GM23248 (cell line): Measurements from ENCODE around the gene CBFA2T3. TPM values are rescaled to one million over a fixed set of nuclear protein-coding genes. Genes with fewer than 3 reads are reported as not detected.
"Not testable (repeated sequence)": the region's sequence is repeated elsewhere in the genome, so short reads cannot be mapped to it uniquely, and the experiment has no call there.

Experiments
- DNase-seq: peaks from one replicate; pipeline ENCODE4 v3.0.0-alpha.2; 2015
- H2AFZ ChIP-seq: fragments of 200-600 bp; sonication (generic); 2 replicates; pipeline ENCODE4 v1.6.1; 2016; ENCODE audit warnings: antibody characterized with exemption
- H3F3A ChIP-seq: fragments of 200-600 bp; sonication (generic); 2 replicates; pipeline ENCODE4 v1.6.1; 2016; ENCODE audit warnings: mild to moderate bottlenecking, antibody characterized with exemption, mixed run types; ENCODE audit not compliant: insufficient read depth
- H3K27ac ChIP-seq: fragments of 200-600 bp; sonication (generic); 2 replicates; pipeline ENCODE4 v1.5.1; 2016; ENCODE audit warnings: mild to moderate bottlenecking
- H3K27me3 ChIP-seq: fragments of 200-600 bp; sonication (generic); replicated peaks from 2 replicates; pipeline ENCODE4 v1.6.1; 2016; ENCODE audit warnings: mild to moderate bottlenecking; ENCODE audit not compliant: insufficient read depth
- H3K36me3 ChIP-seq: fragments of 200-600 bp; sonication (generic); 2 replicates; pipeline ENCODE4 v1.6.1; 2016; ENCODE audit warnings: low read depth, mild to moderate bottlenecking
- H3K4me1 ChIP-seq: fragments of 200-600 bp; sonication (generic); 2 replicates; pipeline ENCODE4 v1.6.1; 2016; ENCODE audit warnings: mild to moderate bottlenecking; ENCODE audit not compliant: insufficient read depth
- H3K4me2 ChIP-seq: fragments of 200-600 bp; sonication (generic); one replicate; pipeline ENCODE4 v1.6.1; 2016; ENCODE audit warnings: mild to moderate bottlenecking; ENCODE audit not compliant: unreplicated experiment
- H3K4me3 ChIP-seq: fragments of 200-600 bp; sonication (generic); 2 replicates; pipeline ENCODE4 v1.5.1; 2016; ENCODE audit warnings: mild to moderate bottlenecking
- H3K79me2 ChIP-seq: fragments of 200-600 bp; sonication (generic); 2 replicates; pipeline ENCODE4 v1.6.1; 2016; ENCODE audit warnings: mild to moderate bottlenecking; ENCODE audit not compliant: insufficient read depth
- H3K9ac ChIP-seq: fragments of 200-600 bp; sonication (generic); 2 replicates; pipeline ENCODE4 v1.6.1; 2016; ENCODE audit warnings: mild to moderate bottlenecking
- H3K9me2 ChIP-seq: fragments of 200-600 bp; sonication (generic); 2 replicates; pipeline ENCODE4 v1.6.1; 2016; ENCODE audit warnings: mixed run types, mild to moderate bottlenecking, moderate library complexity; ENCODE audit not compliant: insufficient read depth
- H3K9me3 ChIP-seq: fragments of 200-600 bp; sonication (generic); one replicate; pipeline ENCODE4 v1.6.1; 2017; ENCODE audit warnings: low read depth
- H4K20me1 ChIP-seq: fragments of 200-600 bp; sonication (generic); 2 replicates; pipeline ENCODE4 v1.6.0; 2016; ENCODE audit not compliant: insufficient read depth
- EZH2 ChIP-seq: fragments of 200-600 bp; sonication (generic); IDR thresholded peaks from 2 replicates; pipeline ENCODE4 v1.6.1; 2018; ENCODE audit warnings: antibody characterized with exemption, mild to moderate bottlenecking; ENCODE audit not compliant: insufficient read depth, poor library complexity, severe bottlenecking
- EZH2phosphoT487 ChIP-seq: fragments of 200-600 bp; sonication (generic); IDR thresholded peaks from 2 replicates; pipeline ENCODE4 v1.6.1; 2018; ENCODE audit warnings: antibody characterized with exemption, moderate library complexity, mild to moderate bottlenecking, low read depth; ENCODE audit not compliant: insufficient read depth
- whole genome bisulfite sequencing, 2 experiments: methylation state at CpG; one replicate each; pipeline ENCODE4 v1.1.6; 2015 to 2017; ENCODE audit warnings: low lambda C conversion rate in 2 of 2, low coverage in 1 of 2; ENCODE audit errors: missing lambda C conversion rate in 2 of 2; 5-methylcytosine and 5-hydroxymethylcytosine counted together
- in situ Hi-C: fragments of 300-500 bp; cut with MboI; formaldehyde crosslinking; loops from 2 replicates; pipeline ENCODE4 v1.15.0; 2020
- polyA plus RNA-seq: library from polyadenylated mRNA; unstranded; fragments of >200 nt; fragmentation: Nextera tagmentation; extraction: Ambion mirVana; gene quantifications from 2 replicates; pipeline ENCODE4 v1.2.1, GENCODE V29; 2016
- total RNA-seq: library from RNA; depleted of rRNA; stranded (reverse); fragments of >200 nt; shearing (Covaris generic); gene quantifications from 2 replicates; pipeline ENCODE4 v1.2.3, GENCODE V29; 2014

Gene CBFA2T3
- total and polyA plus RNA-seq, 2 experiments from 2014 or later, result not detected

DNA sequence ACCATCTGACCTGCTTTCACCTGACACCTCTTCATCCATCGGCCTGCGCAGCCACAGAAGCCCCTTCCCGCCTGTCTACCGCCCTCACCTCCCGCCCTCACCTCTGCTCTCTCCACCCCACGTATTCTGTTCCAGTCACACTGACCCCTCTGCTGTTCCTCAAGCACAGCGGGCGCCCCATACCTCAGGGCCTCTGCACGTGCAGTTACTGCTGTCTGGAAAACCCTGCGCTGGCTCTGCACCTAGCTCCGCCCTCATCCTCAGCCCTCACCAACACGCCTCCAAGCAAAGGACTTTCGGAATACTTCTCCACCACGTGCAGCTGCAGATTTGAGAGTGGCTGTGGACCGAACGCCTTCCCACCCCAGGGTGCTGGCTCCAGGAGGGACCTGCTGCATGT is 85.9 kb downstream of the CBFA2T3 start:
- no peaks in the 10 kb centered on the region for H4K20me1 ChIP-seq
- H3K4me1 ChIP-seq, result no peaks in the 10 kb centered on the region
- no peak overlapping the region for H2AFZ ChIP-seq
- no peaks in the 10 kb centered on the region for H3K9me2 ChIP-seq
- H3K27me3 ChIP-seq, result no peaks in the 10 kb centered on the region
- H3K4me2 ChIP-seq, result no peak overlapping the region
- TF ChIP-seq EZH2, result no peak
- TF ChIP-seq EZH2phosphoT487, result no peak
- H3K9me3 ChIP-seq, result no peaks in the 10 kb centered on the region
- in situ Hi-C loops, result no loop called here
- H3K27ac ChIP-seq, result no peak overlapping the region
- no peak overlapping the region for H3K4me3 ChIP-seq
- no peaks in the 10 kb centered on the region for H3K79me2 ChIP-seq
- no peak overlapping the region for H3K9ac ChIP-seq
- DNase-seq, result no peak
- WGBS, 2 experiments, result 77 to 82% methylated on average over 14 to 16 of the region's 16 CpGs
- no peaks in the 10 kb centered on the region for H3F3A ChIP-seq
- H3K36me3 ChIP-seq, result no peaks in the 10 kb centered on the region

DNA sequence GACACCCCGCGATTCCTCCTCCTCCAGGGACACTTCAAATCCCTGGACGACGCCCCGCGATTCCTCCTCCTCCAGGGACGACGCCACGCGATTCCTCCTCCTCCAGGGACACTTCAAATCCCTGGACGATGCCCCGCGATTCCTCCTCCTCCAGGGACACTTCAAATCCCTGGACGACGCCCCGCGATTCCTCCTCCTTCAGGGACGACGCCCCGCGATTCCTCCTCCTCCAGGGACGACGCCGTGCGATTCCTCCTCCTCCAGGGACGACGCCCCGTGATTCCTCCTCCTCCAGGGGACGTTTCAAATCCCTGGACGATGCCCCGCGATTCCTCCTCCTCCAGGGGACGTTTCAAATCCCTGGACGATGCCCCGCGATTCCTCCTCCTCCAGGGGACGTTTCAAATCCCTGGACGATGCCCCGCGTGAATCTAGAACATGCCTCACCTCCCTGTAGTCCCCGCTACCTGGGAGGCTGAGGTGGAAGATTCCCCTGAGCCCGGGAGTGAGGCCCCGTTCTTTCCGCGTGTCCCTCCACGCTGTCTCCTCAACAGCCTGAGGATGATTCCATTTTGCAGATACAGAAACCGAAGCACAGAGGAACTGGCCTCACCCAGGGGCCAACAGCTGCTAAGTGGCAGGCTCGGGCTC is 87.2 kb downstream of the CBFA2T3 start:
- in situ Hi-C loops, H3F3A ChIP-seq, H3K27ac ChIP-seq, H2AFZ ChIP-seq, H3K9ac ChIP-seq, H3K4me2 ChIP-seq, H3K36me3 ChIP-seq, H3K9me2 ChIP-seq, H3K79me2 ChIP-seq, H4K20me1 ChIP-seq, H3K4me3 ChIP-seq, DNase-seq, H3K4me1 ChIP-seq, H3K27me3 ChIP-seq, H3K9me3 ChIP-seq: not testable (repeated sequence)
- 93 to 96% methylated on average over 10 to 48 of the region's 48 CpGs for WGBS, 2 experiments

GRCh38 chr16:88888461-88889387 is 88.3 kb downstream of the CBFA2T3 start:
- Histone ChIP-seq H2AFZ (no peak overlapping the region), H3K27ac (no peak overlapping the region), H3K27me3 (no peaks in the 10 kb centered on the region), H3K9me3 (no peaks in the 10 kb centered on the region), H3K79me2 (no peaks in the 10 kb centered on the region), H3K9ac (no peak overlapping the region), H3K4me3 (no peak overlapping the region), H3F3A (no peaks in the 10 kb centered on the region), H3K36me3 (no peaks in the 10 kb centered on the region), H4K20me1 (no peaks in the 10 kb centered on the region), H3K9me2 (no peaks in the 10 kb centered on the region), H3K4me1 (no peaks in the 10 kb centered on the region), H3K4me2 (no peak overlapping the region)
- WGBS, 2 experiments, result 14 to 18% methylated on average over 16 to 30 of the region's 30 CpGs
- peak; percentile 19 for DNase-seq
- in situ Hi-C loops, result no loop called here
- TF ChIP-seq EZH2phosphoT487 (no peak), EZH2 (no peak)

DNA sequence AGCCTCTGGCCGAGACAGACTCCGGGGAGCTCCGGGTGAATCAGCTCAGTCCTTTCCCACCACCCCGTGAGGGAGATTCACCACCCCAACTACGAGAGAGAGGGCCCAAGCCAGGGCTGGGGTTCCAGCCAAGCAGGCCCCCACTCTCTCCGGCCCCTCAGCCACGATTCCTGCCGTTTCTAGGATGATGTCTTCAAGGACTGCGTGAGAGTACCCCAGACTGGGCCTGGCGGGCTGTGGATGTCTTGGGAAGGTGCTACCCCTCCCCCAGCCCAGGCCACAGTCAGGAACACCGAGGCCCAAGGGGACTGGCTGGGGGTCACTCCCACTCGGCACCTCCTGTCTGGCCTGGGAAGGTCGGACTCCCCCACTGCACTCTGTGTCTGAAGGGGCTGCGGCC is 89.0 kb downstream of the CBFA2T3 start:
- no peak for DNase-seq
- Histone ChIP-seq H3K4me2 (no peak overlapping the region), H3K9me2 (no peaks in the 10 kb centered on the region), H3K9ac (no peak overlapping the region), H3K36me3 (no peaks in the 10 kb centered on the region), H3K4me3 (no peak overlapping the region), H3K27ac (no peak overlapping the region), H3K79me2 (no peaks in the 10 kb centered on the region), H2AFZ (no peak overlapping the region), H3K27me3 (no peaks in the 10 kb centered on the region), H3K9me3 (no peaks in the 10 kb centered on the region), H4K20me1 (no peaks in the 10 kb centered on the region), H3K4me1 (no peaks in the 10 kb centered on the region), H3F3A (no peaks in the 10 kb centered on the region)
- 63% methylated on average over 14 of the region's 14 CpGs for WGBS, 2 experiments
- no peak for TF ChIP-seq EZH2phosphoT487
- in situ Hi-C loops, result no loop called here
